Chondrocyte (in vitro differentiated cells): ENCODE results near the gene ING1. TPM values are rescaled to one million over a fixed set of nuclear protein-coding genes. Genes with fewer than 3 reads are reported as not detected.
"Not testable (repeated sequence)": the region's sequence is repeated elsewhere in the genome, so short reads cannot be mapped to it uniquely, and the experiment has no call there.

Experiments
- DNase-seq: peaks from one replicate; pipeline ENCODE4 v3.0.0; 2021; ENCODE audit warnings: mixed read lengths, low spot score
- H3K27ac Mint-ChIP-seq: one replicate; pipeline ENCODE4 v1.8.0; 2021; ENCODE audit warnings: mild to moderate bottlenecking, moderate library complexity, mixed read lengths; ENCODE audit not compliant: unreplicated experiment
- H3K27me3 Mint-ChIP-seq: 2 replicates; pipeline ENCODE4 v1.8.0; 2021; ENCODE audit warnings: low read depth, mixed read lengths
- H3K36me3 Mint-ChIP-seq: 2 replicates; pipeline ENCODE4 v1.8.0; 2021; ENCODE audit warnings: low read depth, mixed read lengths
- H3K4me1 Mint-ChIP-seq: 2 replicates; pipeline ENCODE4 v1.8.0; 2021; ENCODE audit warnings: low read depth, mild to moderate bottlenecking, mixed read lengths
- H3K4me3 Mint-ChIP-seq: one replicate; pipeline ENCODE4 v1.8.0; 2021; ENCODE audit warnings: mild to moderate bottlenecking, moderate library complexity, mixed read lengths; ENCODE audit not compliant: unreplicated experiment
- H3K9me3 Mint-ChIP-seq: 2 replicates; pipeline ENCODE4 v1.8.0; 2021; ENCODE audit warnings: low read depth, mixed read lengths
- total RNA-seq: library from RNA; stranded (reverse); gene quantifications from 3 replicates; pipeline ENCODE4 v1.2.1, GENCODE V29; 2021
- TF ChIP-seq, protein P1 (sequence below): fragments of 200-600 bp; sonication (generic); IDR thresholded peaks from 2 replicates; pipeline ENCODE4 v1.5.0; 2021; ENCODE audit warnings: antibody characterized with exemption, mild to moderate bottlenecking, moderate library complexity

Gene ING1
- total RNA-seq, 1 donor from 2014 or later = 14.3 TPM

DNA sequence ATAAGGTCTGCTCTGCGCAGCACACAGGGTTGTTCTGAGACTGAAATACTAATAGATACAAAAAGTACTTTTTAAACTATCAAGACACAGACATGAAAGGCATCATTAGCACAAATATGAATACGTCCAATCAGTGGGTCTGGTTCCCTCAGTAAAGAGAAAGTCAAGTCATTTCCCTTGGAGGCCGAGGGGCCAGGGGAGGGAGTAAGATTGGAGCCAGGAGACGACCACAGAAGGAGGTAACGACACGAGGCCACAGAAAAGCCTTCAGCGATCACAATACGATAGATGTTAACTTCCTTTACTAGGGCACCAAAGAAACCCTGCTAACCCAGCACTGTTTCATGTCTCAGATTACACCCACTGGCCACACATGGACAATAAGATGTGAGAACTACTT is 12.9 kb upstream of the ING1 start:
- DNase-seq = no peak
- Mint-ChIP-seq H3K36me3 (peaks cover 20% of the 10 kb centered on the region), H3K27ac (no peak overlapping the region), H3K4me3 (no peak overlapping the region), H3K27me3 (no peaks in the 10 kb centered on the region), H3K9me3 (no peaks in the 10 kb centered on the region), H3K4me1 (peaks cover 29% of the 10 kb centered on the region)
- TF ChIP-seq, protein P1, sequence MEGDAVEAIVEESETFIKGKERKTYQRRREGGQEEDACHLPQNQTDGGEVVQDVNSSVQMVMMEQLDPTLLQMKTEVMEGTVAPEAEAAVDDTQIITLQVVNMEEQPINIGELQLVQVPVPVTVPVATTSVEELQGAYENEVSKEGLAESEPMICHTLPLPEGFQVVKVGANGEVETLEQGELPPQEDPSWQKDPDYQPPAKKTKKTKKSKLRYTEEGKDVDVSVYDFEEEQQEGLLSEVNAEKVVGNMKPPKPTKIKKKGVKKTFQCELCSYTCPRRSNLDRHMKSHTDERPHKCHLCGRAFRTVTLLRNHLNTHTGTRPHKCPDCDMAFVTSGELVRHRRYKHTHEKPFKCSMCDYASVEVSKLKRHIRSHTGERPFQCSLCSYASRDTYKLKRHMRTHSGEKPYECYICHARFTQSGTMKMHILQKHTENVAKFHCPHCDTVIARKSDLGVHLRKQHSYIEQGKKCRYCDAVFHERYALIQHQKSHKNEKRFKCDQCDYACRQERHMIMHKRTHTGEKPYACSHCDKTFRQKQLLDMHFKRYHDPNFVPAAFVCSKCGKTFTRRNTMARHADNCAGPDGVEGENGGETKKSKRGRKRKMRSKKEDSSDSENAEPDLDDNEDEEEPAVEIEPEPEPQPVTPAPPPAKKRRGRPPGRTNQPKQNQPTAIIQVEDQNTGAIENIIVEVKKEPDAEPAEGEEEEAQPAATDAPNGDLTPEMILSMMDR = no peak

DNA sequence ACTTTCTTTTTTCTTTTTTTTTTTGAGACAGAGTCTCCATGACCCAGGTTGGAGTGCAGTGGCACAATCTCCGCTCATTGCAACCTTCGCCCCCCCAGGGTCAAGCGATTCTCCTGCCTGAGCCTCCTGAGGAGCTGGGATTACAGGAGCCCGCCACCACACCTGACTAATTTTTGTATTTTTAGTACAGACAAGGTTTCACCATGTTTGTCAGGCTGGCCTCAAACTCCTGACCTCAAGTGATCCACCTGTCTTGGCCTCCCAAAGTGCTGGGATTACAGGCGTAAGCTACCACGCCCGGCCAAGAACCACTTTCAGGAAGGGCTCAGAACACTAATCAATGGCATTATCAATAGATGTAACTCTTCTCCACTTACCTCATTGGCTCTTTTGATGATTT is 12.4 kb upstream of the ING1 start:
- Mint-ChIP-seq H3K36me3 (peaks cover 18% of the 10 kb centered on the region), H3K4me1 (peaks cover 29% of the 10 kb centered on the region)
- not testable (repeated sequence) for H3K9me3 Mint-ChIP-seq, DNase-seq, H3K27me3 Mint-ChIP-seq, H3K4me3 Mint-ChIP-seq, H3K27ac Mint-ChIP-seq

DNA sequence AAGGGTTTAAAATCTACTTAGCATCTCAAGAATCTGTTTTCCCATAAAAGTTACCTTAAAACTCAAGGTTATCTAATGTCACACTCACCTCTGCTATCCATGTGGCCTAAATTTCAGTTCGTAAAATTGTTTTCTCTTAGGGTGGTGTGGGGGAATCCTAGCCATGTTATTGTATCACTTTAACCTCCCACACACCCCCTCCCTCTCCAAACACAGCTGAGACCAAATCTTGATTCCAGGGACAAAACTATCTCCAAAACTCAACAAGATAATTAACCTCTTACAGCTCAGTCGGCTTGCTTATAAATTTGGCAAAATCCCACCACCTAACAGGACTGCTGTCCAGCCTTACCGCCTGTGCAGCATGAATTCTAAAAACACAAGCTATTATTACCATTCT is 11.4 kb upstream of the ING1 start:
- peaks cover 37% of the 10 kb centered on the region for H3K4me1 Mint-ChIP-seq
- TF ChIP-seq, protein P1 = no peak
- no peaks in the 10 kb centered on the region for H3K9me3 Mint-ChIP-seq
- H3K4me3 Mint-ChIP-seq = peak overlapping the region; percentile 26
- no peak for DNase-seq
- H3K27me3 Mint-ChIP-seq = no peaks in the 10 kb centered on the region
- H3K36me3 Mint-ChIP-seq = peaks cover 18% of the 10 kb centered on the region
- peak overlapping the region; percentile 82 for H3K27ac Mint-ChIP-seq

DNA sequence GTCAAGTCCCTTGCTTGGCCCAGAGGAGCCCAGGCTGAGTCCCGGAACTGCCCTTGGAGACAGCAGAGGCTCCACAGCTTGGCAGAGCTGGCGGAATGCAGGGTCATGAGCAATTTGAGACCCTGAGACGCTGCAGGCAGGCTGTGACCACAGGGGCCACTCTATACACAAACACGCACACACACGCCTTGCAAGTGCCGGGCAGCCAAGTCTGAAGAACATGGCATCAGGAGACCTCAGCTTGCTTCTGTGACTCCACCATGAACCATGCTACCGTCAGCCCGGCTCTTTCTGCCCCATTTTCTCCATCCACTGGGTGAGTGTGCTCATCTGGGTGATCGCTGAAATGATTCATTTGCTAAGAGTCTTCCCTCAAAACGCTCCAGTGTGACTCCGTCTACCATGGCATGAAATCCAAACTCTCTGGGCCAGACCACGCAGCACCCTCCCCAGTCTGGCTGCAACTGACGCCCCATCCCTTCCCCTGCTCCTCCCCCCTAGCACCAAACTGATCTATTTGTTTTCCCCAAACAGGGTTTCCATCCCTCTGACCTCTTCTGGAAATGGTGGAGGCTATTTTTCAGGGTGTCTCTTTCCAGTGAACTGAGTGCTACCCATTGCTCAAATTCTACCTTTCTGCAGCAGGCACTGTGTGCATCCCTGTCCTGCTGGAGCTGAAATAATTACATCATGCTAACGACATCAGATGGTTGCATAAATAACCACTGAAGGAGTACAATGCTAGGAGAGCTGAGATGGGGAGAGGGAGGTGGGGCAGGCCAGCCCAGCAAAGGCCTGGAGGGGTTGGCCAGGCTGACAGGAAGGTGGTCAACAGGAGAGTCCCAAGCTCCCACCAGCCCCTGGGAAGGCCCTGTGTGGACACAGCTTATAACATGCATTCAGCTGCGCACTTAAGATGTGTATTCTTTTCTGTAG is 10.6 kb upstream of the ING1 start:
- TF ChIP-seq, protein P1 = no peak
- H3K9me3 Mint-ChIP-seq = no peaks in the 10 kb centered on the region
- no peaks in the 10 kb centered on the region for H3K27me3 Mint-ChIP-seq
- H3K36me3 Mint-ChIP-seq = peaks cover 16% of the 10 kb centered on the region
- H3K4me3 Mint-ChIP-seq = peak overlapping the region; percentile 26
- H3K4me1 Mint-ChIP-seq = peaks cover 39% of the 10 kb centered on the region
- H3K27ac Mint-ChIP-seq = peak overlapping the region; percentile 82
- DNase-seq = no peak

DNA sequence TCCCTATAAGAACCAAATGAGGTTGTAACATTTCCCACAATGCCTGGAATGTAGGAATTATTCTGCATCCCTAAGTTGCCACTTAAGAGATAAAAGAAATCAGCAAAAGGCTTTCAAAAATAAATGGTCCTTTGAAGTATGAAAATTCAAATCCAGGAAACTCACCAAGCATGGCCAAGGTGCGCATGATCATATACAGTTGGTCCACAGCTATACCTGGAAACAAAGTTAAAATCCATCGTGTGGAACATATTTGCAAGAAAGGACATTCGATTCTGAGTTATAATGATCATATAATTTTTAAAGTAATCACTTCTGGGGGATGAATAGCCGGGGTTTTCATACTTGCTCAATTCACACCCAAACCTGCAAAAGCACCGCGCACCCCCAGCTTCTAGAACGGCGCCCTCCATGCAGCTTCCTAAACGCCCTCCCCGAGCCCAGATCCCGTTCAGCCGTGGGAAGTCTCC is 8.1 kb upstream of the ING1 start:
- TF ChIP-seq, protein P1 = no peak
- H3K27me3 Mint-ChIP-seq = no peaks in the 10 kb centered on the region
- H3K27ac Mint-ChIP-seq = peak overlapping the region; percentile 87
- H3K36me3 Mint-ChIP-seq = peaks cover 3% of the 10 kb centered on the region
- peaks cover 39% of the 10 kb centered on the region for H3K4me1 Mint-ChIP-seq
- H3K9me3 Mint-ChIP-seq = no peaks in the 10 kb centered on the region
- DNase-seq = no peak
- peak overlapping the region; percentile 84 for H3K4me3 Mint-ChIP-seq
